ENCODE results near the gene DMD.

DMD gene

GRCh38 chrX:31449965-31450364, 1761.4 kb downstream of the DMD start:
- no peak for DNase-seq
- Histone ChIP-seq H3K4me3 (ENCODE audit: insufficient read depth, low read depth, low read length, poor library complexity, severe bottlenecking) (no peak overlapping the region), H3K36me3 (ENCODE audit: control insufficient read depth, insufficient read depth, low read length) (no peaks in the 10 kb centered on the region), H3K27ac (ENCODE audit: insufficient read depth, low read length, poor library complexity, severe bottlenecking) (no peak overlapping the region), H3K9me3 (ENCODE audit: control insufficient read depth, low read length) (no peaks in the 10 kb centered on the region), H3K4me1 (ENCODE audit: control insufficient read depth, insufficient read depth, low read length, poor library complexity, severe bottlenecking) (no peaks in the 10 kb centered on the region), H3K27me3 (replicated peaks; ENCODE audit: control insufficient read depth, insufficient read depth, low read length, poor library complexity, severe bottlenecking) (no peaks in the 10 kb centered on the region)

- Histone ChIP-seq H3K27ac (ENCODE audit: insufficient read depth, low read length, poor library complexity, severe bottlenecking) (no peak overlapping the region), H3K27me3 (replicated peaks; ENCODE audit: control insufficient read depth, insufficient read depth, low read length, poor library complexity, severe bottlenecking) (no peaks in the 10 kb centered on the region), H3K4me1 (ENCODE audit: control insufficient read depth, insufficient read depth, low read length, poor library complexity, severe bottlenecking) (no peaks in the 10 kb centered on the region), H3K4me3 (ENCODE audit: insufficient read depth, low read depth, low read length, poor library complexity, severe bottlenecking) (no peak overlapping the region), H3K9me3 (ENCODE audit: control insufficient read depth, low read length) (no peaks in the 10 kb centered on the region), H3K36me3 (ENCODE audit: control insufficient read depth, insufficient read depth, low read length) (no peaks in the 10 kb centered on the region)
- no peak for DNase-seq
These were observed 1762.3 kb downstream of the DMD start for GRCh38 chrX:31449081-31449480.

- no peaks in the 10 kb centered on the region for H3K27me3 ChIP-seq (replicated peaks; ENCODE audit: control insufficient read depth, insufficient read depth, low read length, poor library complexity, severe bottlenecking)
- H3K36me3 ChIP-seq (ENCODE audit: control insufficient read depth, insufficient read depth, low read length), result no peaks in the 10 kb centered on the region
- no peak overlapping the region for H3K4me3 ChIP-seq (ENCODE audit: insufficient read depth, low read depth, low read length, poor library complexity, severe bottlenecking)
- DNase-seq, result no peak
- no peak overlapping the region for H3K27ac ChIP-seq (ENCODE audit: insufficient read depth, low read length, poor library complexity, severe bottlenecking)
- H3K4me1 ChIP-seq (ENCODE audit: control insufficient read depth, insufficient read depth, low read length, poor library complexity, severe bottlenecking), result no peaks in the 10 kb centered on the region
- no peaks in the 10 kb centered on the region for H3K9me3 ChIP-seq (ENCODE audit: control insufficient read depth, low read length)
These were observed 1765.8 kb downstream of the DMD start for GRCh38 chrX:31445542-31445941.

GRCh38 chrX:31443654-31444053, 1767.7 kb downstream of the DMD start:
- no peaks in the 10 kb centered on the region for H3K9me3 ChIP-seq (ENCODE audit: control insufficient read depth, low read length)
- no peaks in the 10 kb centered on the region for H3K27me3 ChIP-seq (replicated peaks; ENCODE audit: control insufficient read depth, insufficient read depth, low read length, poor library complexity, severe bottlenecking)
- H3K27ac ChIP-seq (ENCODE audit: insufficient read depth, low read length, poor library complexity, severe bottlenecking), result no peak overlapping the region
- no peak overlapping the region for H3K4me3 ChIP-seq (ENCODE audit: insufficient read depth, low read depth, low read length, poor library complexity, severe bottlenecking)
- H3K36me3 ChIP-seq (ENCODE audit: control insufficient read depth, insufficient read depth, low read length), result no peaks in the 10 kb centered on the region
- no peaks in the 10 kb centered on the region for H3K4me1 ChIP-seq (ENCODE audit: control insufficient read depth, insufficient read depth, low read length, poor library complexity, severe bottlenecking)
- DNase-seq, result no peak

GRCh38 chrX:31440546-31440945, 1770.8 kb downstream of the DMD start:
- Histone ChIP-seq H3K9me3 (ENCODE audit: control insufficient read depth, low read length) (no peaks in the 10 kb centered on the region), H3K27me3 (replicated peaks; ENCODE audit: control insufficient read depth, insufficient read depth, low read length, poor library complexity, severe bottlenecking) (no peaks in the 10 kb centered on the region), H3K4me3 (ENCODE audit: insufficient read depth, low read depth, low read length, poor library complexity, severe bottlenecking) (no peak overlapping the region), H3K27ac (ENCODE audit: insufficient read depth, low read length, poor library complexity, severe bottlenecking) (no peak overlapping the region), H3K36me3 (ENCODE audit: control insufficient read depth, insufficient read depth, low read length) (no peaks in the 10 kb centered on the region), H3K4me1 (ENCODE audit: control insufficient read depth, insufficient read depth, low read length, poor library complexity, severe bottlenecking) (no peaks in the 10 kb centered on the region)
- no peak for DNase-seq

GRCh38 chrX:31436424-31436823, 1774.9 kb downstream of the DMD start:
- Histone ChIP-seq H3K4me3 (ENCODE audit: insufficient read depth, low read depth, low read length, poor library complexity, severe bottlenecking) (no peak overlapping the region), H3K36me3 (ENCODE audit: control insufficient read depth, insufficient read depth, low read length) (no peaks in the 10 kb centered on the region), H3K9me3 (ENCODE audit: control insufficient read depth, low read length) (no peaks in the 10 kb centered on the region), H3K4me1 (ENCODE audit: control insufficient read depth, insufficient read depth, low read length, poor library complexity, severe bottlenecking) (no peaks in the 10 kb centered on the region), H3K27ac (ENCODE audit: insufficient read depth, low read length, poor library complexity, severe bottlenecking) (no peak overlapping the region), H3K27me3 (replicated peaks; ENCODE audit: control insufficient read depth, insufficient read depth, low read length, poor library complexity, severe bottlenecking) (no peaks in the 10 kb centered on the region)
- DNase-seq, result no peak

- Histone ChIP-seq H3K27ac (ENCODE audit: insufficient read depth, low read length, poor library complexity, severe bottlenecking) (no peak overlapping the region), H3K4me1 (ENCODE audit: control insufficient read depth, insufficient read depth, low read length, poor library complexity, severe bottlenecking) (no peaks in the 10 kb centered on the region), H3K36me3 (ENCODE audit: control insufficient read depth, insufficient read depth, low read length) (no peaks in the 10 kb centered on the region), H3K9me3 (ENCODE audit: control insufficient read depth, low read length) (no peaks in the 10 kb centered on the region), H3K4me3 (ENCODE audit: insufficient read depth, low read depth, low read length, poor library complexity, severe bottlenecking) (no peak overlapping the region), H3K27me3 (replicated peaks; ENCODE audit: control insufficient read depth, insufficient read depth, low read length, poor library complexity, severe bottlenecking) (no peaks in the 10 kb centered on the region)
- no peak for DNase-seq
These were observed 1775.8 kb downstream of the DMD start for GRCh38 chrX:31435592-31435991.

GRCh38 chrX:31433856-31434255, 1777.5 kb downstream of the DMD start:
- DNase-seq, result no peak
- Histone ChIP-seq H3K27ac (ENCODE audit: insufficient read depth, low read length, poor library complexity, severe bottlenecking) (no peak overlapping the region), H3K4me3 (ENCODE audit: insufficient read depth, low read depth, low read length, poor library complexity, severe bottlenecking) (no peak overlapping the region), H3K4me1 (ENCODE audit: control insufficient read depth, insufficient read depth, low read length, poor library complexity, severe bottlenecking) (no peaks in the 10 kb centered on the region), H3K36me3 (ENCODE audit: control insufficient read depth, insufficient read depth, low read length) (no peaks in the 10 kb centered on the region), H3K9me3 (ENCODE audit: control insufficient read depth, low read length) (no peaks in the 10 kb centered on the region), H3K27me3 (replicated peaks; ENCODE audit: control insufficient read depth, insufficient read depth, low read length, poor library complexity, severe bottlenecking) (no peaks in the 10 kb centered on the region)

GRCh38 chrX:31429915-31430314, 1781.4 kb downstream of the DMD start:
- Histone ChIP-seq H3K27ac (ENCODE audit: insufficient read depth, low read length, poor library complexity, severe bottlenecking) (no peak overlapping the region), H3K27me3 (replicated peaks; ENCODE audit: control insufficient read depth, insufficient read depth, low read length, poor library complexity, severe bottlenecking) (no peaks in the 10 kb centered on the region), H3K36me3 (ENCODE audit: control insufficient read depth, insufficient read depth, low read length) (no peaks in the 10 kb centered on the region), H3K4me3 (ENCODE audit: insufficient read depth, low read depth, low read length, poor library complexity, severe bottlenecking) (no peak overlapping the region), H3K4me1 (ENCODE audit: control insufficient read depth, insufficient read depth, low read length, poor library complexity, severe bottlenecking) (no peaks in the 10 kb centered on the region), H3K9me3 (ENCODE audit: control insufficient read depth, low read length) (no peaks in the 10 kb centered on the region)
- no peak for DNase-seq

GRCh38 chrX:31423609-31424189, 1787.7 kb downstream of the DMD start:
- no peak for DNase-seq
- H3K9me3 ChIP-seq (ENCODE audit: control insufficient read depth, low read length), result no peaks in the 10 kb centered on the region
- H3K4me3 ChIP-seq (ENCODE audit: insufficient read depth, low read depth, low read length, poor library complexity, severe bottlenecking), result no peak overlapping the region
- no peaks in the 10 kb centered on the region for H3K27me3 ChIP-seq (replicated peaks; ENCODE audit: control insufficient read depth, insufficient read depth, low read length, poor library complexity, severe bottlenecking)
- no peak overlapping the region for H3K27ac ChIP-seq (ENCODE audit: insufficient read depth, low read length, poor library complexity, severe bottlenecking)
- no peaks in the 10 kb centered on the region for H3K36me3 ChIP-seq (ENCODE audit: control insufficient read depth, insufficient read depth, low read length)
- H3K4me1 ChIP-seq (ENCODE audit: control insufficient read depth, insufficient read depth, low read length, poor library complexity, severe bottlenecking), result no peaks in the 10 kb centered on the region
